H1 (cell line): ENCODE data around the gene TBX3. TPM values are rescaled to one million over a fixed set of nuclear protein-coding genes. Genes with fewer than 3 reads are reported as not detected.

ENCODE experiments used
- CTCF ChIA-PET: fragments of 300-600 bp; sonication (Branson Sonifier 250); formaldehyde crosslinking; loops from one replicate; lab custom pipeline; 2021; ENCODE audit not compliant: partially characterized antibody; lab: Charles Lee
- POLR2A ChIA-PET: fragments of 300-600 bp; sonication (Branson Sonifier 250); formaldehyde crosslinking; loops from one replicate; lab custom pipeline; 2021; ENCODE audit warnings: inconsistent platforms; ENCODE audit not compliant: partially characterized antibody; lab: Charles Lee
- DNase-seq, 2 experiments: peaks; one replicate each; pipeline versions ENCODE4 v3.0.0 to v3.0.0-alpha.2; 2010 to 2022; ENCODE audit warnings: low spot score in 2 of 2, low read depth in 1 of 2, mixed read lengths in 1 of 2
- FAIRE-seq: peaks from 2 replicates; lab custom pipeline; 2011; peaks lifted over from hg19 to GRCh38; lab: Jason Lieb, UNC
- H2AFZ ChIP-seq: 2 replicates; pipeline ENCODE4 v1.8.1; 2012; ENCODE audit warnings: low read length, inconsistent platforms
- H2AK5ac ChIP-seq: 2 replicates; pipeline ENCODE4 v1.6.1; 2013; ENCODE audit warnings: low read depth, low read length
- H2BK120ac ChIP-seq: replicated peaks from 2 replicates; pipeline ENCODE3; 2013; ENCODE audit warnings: low read depth, low read length, inconsistent platforms
- H2BK12ac ChIP-seq: 2 replicates; pipeline ENCODE4 v1.6.1; 2013; ENCODE audit warnings: low read depth, low read length
- H2BK15ac ChIP-seq: 2 replicates; pipeline ENCODE4 v1.6.1; 2013; ENCODE audit warnings: low read length
- H2BK20ac ChIP-seq: 2 replicates; pipeline ENCODE4 v1.6.1; 2013; ENCODE audit warnings: low read length
- H2BK5ac ChIP-seq: 2 replicates; pipeline ENCODE4 v1.6.1; 2013; ENCODE audit warnings: low read depth, low read length
- H3K14ac ChIP-seq: 2 replicates; pipeline ENCODE4 v1.6.1; 2013; ENCODE audit warnings: inconsistent platforms; ENCODE audit not compliant: insufficient read length
- H3K18ac ChIP-seq: 2 replicates; pipeline ENCODE4 v1.6.1; 2013; ENCODE audit warnings: low read length; ENCODE audit errors: extremely low read depth
- H3K23ac ChIP-seq: 2 replicates; pipeline ENCODE4 v1.6.1; 2013; ENCODE audit warnings: inconsistent platforms; ENCODE audit not compliant: insufficient read length
- H3K23me2 ChIP-seq: 2 replicates; pipeline ENCODE4 v1.6.1; 2013; ENCODE audit warnings: low read depth, low read length
- H3K27ac ChIP-seq: 2 replicates; pipeline ENCODE4 v1.6.1; 2011; ENCODE audit warnings: low read depth, low read length, inconsistent platforms
- H3K27me3 ChIP-seq, 4 experiments: replicated peaks in 1 of 4; 1 replicate in 1 of 4; 2 replicates in 3 of 4; pipeline versions ENCODE4 v1.6.1 to v1.8.1; 2011 to 2013; ENCODE audit warnings: low read length in 3 of 4, mild to moderate bottlenecking in 3 of 4, inconsistent platforms in 2 of 4, mixed read lengths in 2 of 4, moderate library complexity in 1 of 4; ENCODE audit not compliant: control insufficient read depth in 3 of 4, insufficient read depth in 3 of 4; ENCODE audit errors: extremely low read depth in 1 of 4
- H3K36me3 ChIP-seq, 4 experiments: 2 replicates each; pipeline versions ENCODE4 v1.6.1 to v1.8.1; 2011 to 2013; ENCODE audit warnings: mild to moderate bottlenecking in 4 of 4, low read length in 3 of 4, moderate library complexity in 2 of 4, control low read depth in 1 of 4, inconsistent platforms in 1 of 4; ENCODE audit not compliant: insufficient read depth in 4 of 4, control insufficient read depth in 2 of 4
- H3K4ac ChIP-seq: replicated peaks from 2 replicates; pipeline ENCODE3; 2013; ENCODE audit warnings: low read length, low read depth, mixed read lengths, inconsistent platforms; ENCODE audit not compliant: insufficient read length
- H3K4me1 ChIP-seq, 4 experiments: replicated peaks in 1 of 4; 1 replicate in 1 of 4; 2 replicates in 3 of 4; pipeline versions ENCODE4 v1.6.1 to v1.8.1; 2011 to 2013; ENCODE audit warnings: low read length in 3 of 4, inconsistent platforms in 2 of 4, mixed read lengths in 1 of 4; ENCODE audit not compliant: insufficient read depth in 4 of 4, control insufficient read depth in 3 of 4
- H3K4me2 ChIP-seq, 2 experiments: 2 replicates each; pipeline versions ENCODE4 v1.6.1 to v1.8.1; 2011 to 2013; ENCODE audit warnings: low read depth in 2 of 2, low read length in 2 of 2, control low read depth in 1 of 2, inconsistent platforms in 1 of 2, mild to moderate bottlenecking in 1 of 2; ENCODE audit not compliant: insufficient read depth in 1 of 2
- H3K4me3 ChIP-seq, 4 experiments: fragments of 200-600, 300-600 bp in 1 of 4; sonication (generic), shearing (Covaris generic), sonication (Bioruptor Twin) in 1 of 4; 2 replicates each; pipeline versions ENCODE4 v1.5.1 to v1.8.1; 2011 to 2016; ENCODE audit warnings: low read length in 4 of 4, low read depth in 3 of 4, control low read depth in 2 of 4, inconsistent platforms in 2 of 4, mild to moderate bottlenecking in 2 of 4, mixed read lengths in 1 of 4, moderate library complexity in 1 of 4; ENCODE audit not compliant: insufficient read depth in 2 of 4; ENCODE audit errors: extremely low read depth in 1 of 4
- H3K56ac ChIP-seq: replicated peaks from 2 replicates; pipeline ENCODE3; 2013; ENCODE audit warnings: low read depth, mild to moderate bottlenecking, mixed read lengths, low read length, inconsistent platforms; ENCODE audit not compliant: insufficient read length
- H3K79me1 ChIP-seq: 2 replicates; pipeline ENCODE4 v1.6.1; 2013; ENCODE audit warnings: low read depth, low read length, control low read depth
- H3K79me2 ChIP-seq, 2 experiments: 2 replicates each; pipeline versions ENCODE4 v1.6.1 to v1.8.1; 2012 to 2013; ENCODE audit warnings: low read length in 2 of 2, mild to moderate bottlenecking in 2 of 2, inconsistent platforms in 1 of 2; ENCODE audit not compliant: insufficient read depth in 2 of 2, control insufficient read depth in 1 of 2
- H3K9ac ChIP-seq, 4 experiments: replicated peaks in 1 of 4; 1 replicate in 1 of 4; 2 replicates in 3 of 4; pipeline versions ENCODE4 v1.6.1 to v1.8.1; 2011 to 2013; ENCODE audit warnings: low read depth in 3 of 4, low read length in 3 of 4, control low read depth in 2 of 4, mild to moderate bottlenecking in 2 of 4, moderate library complexity in 2 of 4, inconsistent platforms in 1 of 4; ENCODE audit errors: extremely low read depth in 1 of 4
- H3K9me3 ChIP-seq, 2 experiments: 2 replicates each; pipeline versions ENCODE4 v1.6.1 to v1.8.1; 2012 to 2013; ENCODE audit warnings: mild to moderate bottlenecking in 2 of 2, moderate library complexity in 2 of 2, control low read depth in 1 of 2, inconsistent platforms in 1 of 2, low read depth in 1 of 2, low read length in 1 of 2, mixed read lengths in 1 of 2; ENCODE audit not compliant: insufficient read depth in 2 of 2
- H4K20me1 ChIP-seq, 2 experiments: replicated peaks in 1 of 2; 2 replicates each; pipeline versions ENCODE3 to v1.8.1; 2011 to 2013; ENCODE audit warnings: inconsistent platforms in 2 of 2, low read length in 2 of 2, mild to moderate bottlenecking in 1 of 2; ENCODE audit not compliant: insufficient read depth in 2 of 2, control insufficient read depth in 1 of 2
- H4K5ac ChIP-seq: 2 replicates; pipeline ENCODE4 v1.6.1; 2013; ENCODE audit warnings: low read length, low read depth, mixed read lengths, inconsistent platforms; ENCODE audit not compliant: insufficient read length
- H4K8ac ChIP-seq: 2 replicates; pipeline ENCODE4 v1.8.0; 2013; ENCODE audit warnings: mild to moderate bottlenecking, moderate library complexity, low read length, inconsistent platforms; ENCODE audit not compliant: insufficient read depth; ENCODE audit errors: extremely low read depth
- H4K91ac ChIP-seq: replicated peaks from 2 replicates; pipeline ENCODE3; 2013; ENCODE audit warnings: low read length, mixed read lengths, inconsistent platforms; ENCODE audit not compliant: insufficient read length
- BCL11A ChIP-seq, 2 experiments: IDR thresholded peaks; one replicate each; pipeline ENCODE4 v1.6.1; 2011; ENCODE audit warnings: low read depth in 2 of 2, low read length in 2 of 2, mild to moderate bottlenecking in 2 of 2
- EZH2 ChIP-seq: fragments of 200-600 bp; sonication (generic); IDR thresholded peaks from 2 replicates; pipeline ENCODE4 v1.7.1; 2012; ENCODE audit warnings: low read depth, mild to moderate bottlenecking, moderate library complexity, low read length, inconsistent platforms; ENCODE audit not compliant: severe bottlenecking
- HDAC2 ChIP-seq, 2 experiments: fragments of 300-600 bp in 1 of 2; sonication (generic) in 1 of 2; IDR thresholded peaks; 2 replicates each; pipeline ENCODE4 v1.6.1; 2011 to 2012; ENCODE audit warnings: low read depth in 2 of 2, low read length in 2 of 2, mild to moderate bottlenecking in 2 of 2, moderate library complexity in 2 of 2, borderline replicate concordance in 1 of 2, inconsistent platforms in 1 of 2
- PHF8 ChIP-seq: fragments of 200-600 bp; sonication (generic); conservative IDR thresholded peaks from 2 replicates; pipeline ENCODE4 v1.7.1; 2012; ENCODE audit warnings: low read depth, mild to moderate bottlenecking, inconsistent platforms, low read length, moderate library complexity
- SP1 ChIP-seq: IDR thresholded peaks from 2 replicates; pipeline ENCODE4 v1.6.1; 2011; ENCODE audit warnings: low read depth, low read length
- SUZ12 ChIP-seq: fragments of 200-600 bp; sonication (generic); IDR thresholded peaks from 2 replicates; pipeline ENCODE4 v1.6.1; 2012; ENCODE audit warnings: mild to moderate bottlenecking, inconsistent platforms, low read length, moderate library complexity, mixed read lengths
- WGBS, 2 experiments: shearing (Covaris generic) in 1 of 2; methylation state at CpG; one replicate each; pipeline versions ENCODE4 v1.1.6 to v1.1.7; 2013 to 2015; ENCODE audit warnings: low lambda C conversion rate in 2 of 2, mixed read lengths in 2 of 2, inconsistent platforms in 1 of 2, low coverage in 1 of 2, missing lambda C conversion rate in 1 of 2; ENCODE audit not compliant: insufficient replicate concordance in 2 of 2, insufficient coverage in 1 of 2, insufficient read length in 1 of 2; ENCODE audit errors: extremely low coverage in 1 of 2, missing lambda C conversion rate in 1 of 2; 5-methylcytosine and 5-hydroxymethylcytosine counted together
- polyA plus RNA-seq, 7 experiments: library from polyadenylated mRNA; depleted of rRNA in 3 of 7; stranded (reverse) in 5 of 7; unstranded in 2 of 7; fragments of >200 nt in 5 of 7; fragments of 200-250 nt in 2 of 7; gene quantifications; 1 replicate in 5 of 7; 2 replicates in 1 of 7; 4 replicates in 1 of 7; pipeline versions ENCODE4 v1.2.1 to v1.2.3, GENCODE V29; 2011 to 2013; ENCODE audit warnings: missing spikeins in 2 of 7, mixed read lengths in 2 of 7
- total RNA-seq: library from RNA; stranded (reverse); fragmentation: NEBNext Ultra II Directional; extraction: Animal tissue kit (Norgen Biotek cat#: 25700); gene quantifications from 2 replicates; pipeline ENCODE4 v1.2.1, GENCODE V29; 2021

Gene TBX3
- total and polyA plus RNA-seq, 2 of the 8 experiments (the other 6 are each of a cell fraction or from before 2014, with no cell fraction given) = 0.09 to 1.0 TPM

- Histone ChIP-seq H2AFZ (no peak overlapping the region), H3K27ac (no peak overlapping the region), H3K18ac (0 out of 2 replicates have a peak overlapping the region, but pooled peaks have one; percentile 7), H3K27me3 (peaks cover 78 to 100% (median 97%) of the 10 kb centered on the region in 4 experiments), H3K9me3 (no peaks in the 10 kb centered on the region), H3K9ac (no peak overlapping the region), H3K4me2 (peak overlapping the region; percentile 31 to 55), H4K8ac (no peak overlapping the region), H3K23me2 (peaks cover 8% of the 10 kb centered on the region; the same call in 1 of the 2 replicates), H3K4me1 (peaks cover 10 to 48% (median 23%) of the 10 kb centered on the region in 4 experiments), H2BK5ac (peak overlapping the region; percentile 62; the same call in 1 of the 2 replicates), H3K56ac (no peak overlapping the region), H3K4me3 (no peak overlapping the region), H2AK5ac (peak overlapping the region; percentile 60; the same call in 1 of the 2 replicates), H4K5ac (no peak overlapping the region), H2BK20ac (0 out of 2 replicates have a peak overlapping the region, but pooled peaks have one; percentile 32), H3K23ac (no peak overlapping the region), H4K91ac (no peak overlapping the region), H3K79me2 (no peaks in the 10 kb centered on the region), H2BK120ac (no peak overlapping the region), H3K36me3 (no peaks in the 10 kb centered on the region), H4K20me1 (peaks cover 3 to 14% of the 10 kb centered on the region in 2 experiments), H2BK15ac (no peak overlapping the region), H2BK12ac (peak overlapping the region; percentile 88), H3K4ac (no peak overlapping the region), H3K79me1 (no peaks in the 10 kb centered on the region), H3K14ac (no peak overlapping the region)
- ChIA-PET POLR2A (interaction anchor here (0.7 to 2.3 kb wide), 3 partner anchors 8 to 18 kb away, joined by 3 to 9 read pairs (median 4); partner anchors contain the start of gene TBX3), CTCF (interaction anchor here (0.6 to 1.4 kb wide), 6 partner anchors 18 to 898 kb away, joined by 3 to 6 read pairs (median 4); no protein-coding TSS in a partner anchor)
- DNase-seq (no peak), FAIRE-seq (no peak)
- peak; percentile 43 for TF ChIP-seq EZH2
- no peak for TF ChIP-seq PHF8
- TF ChIP-seq BCL11A (IDR thresholded peaks at IDR 0.05; ENCODE audit: low read depth in 2 of 2, low read length in 2 of 2) = no peak
- peak; percentile 51 for TF ChIP-seq SUZ12
- TF ChIP-seq HDAC2 (IDR thresholded peaks at IDR 0.05; ENCODE audit: borderline replicate concordance in 1 of 2, low read depth in 2 of 2, low read length in 2 of 2) = no peak
- peak; percentile 1; the same call in 1 of the 2 replicates for TF ChIP-seq SP1
- WGBS, 2 experiments = 11% methylated on average over 6 of the region's 6 CpGs; no CpG with 5 or more reads in 1 of the 2 experiments
These were observed 7.7 kb downstream of the TBX3 start for GRCh38 chr12:114676142-114676741.
